Right lobe of liver (tissue), 6 donors: ENCODE measurements around the gene ZNF814. TPM values are rescaled to one million over a fixed set of nuclear protein-coding genes. Genes with fewer than 3 reads are reported as not detected.
A peak's percentile ranks its signal among the peaks of the same experiment; 100 is the strongest.
"Not testable (repeated sequence)": the region's sequence is repeated elsewhere in the genome, so short reads cannot be mapped to it uniquely, and the experiment has no call there.

Experiments used
- ATAC-seq, 4 donors: fragments of 200-7000 bp; cut with Tn5 transposase; one replicate each; pipeline ENCODE4 v1.9.1; 2020; ENCODE audit warnings: mild to moderate bottlenecking in 4 of 4, moderate library complexity in 4 of 4
- DNase-seq, 3 donors: peaks; one replicate each; pipeline ENCODE4 v3.0.0-alpha.2; 2020
- H3K27ac ChIP-seq, 3 donors: fragments of 200-600 bp; one replicate each; pipeline ENCODE4 v1.8.0; 2022
- H3K27me3 ChIP-seq, 2 donors: fragments of 200-600 bp; one replicate each; pipeline ENCODE4 v1.8.0; 2022
- H3K36me3 ChIP-seq, 4 donors: fragments of 200-600 bp; sonication (generic) in 1 of 4; one replicate each; pipeline versions ENCODE4 v1.5.1 to v1.8.0; 2017 to 2022; ENCODE audit warnings: control low read depth in 1 of 4
- H3K4me1 ChIP-seq, 4 donors: fragments of 200-600 bp; sonication (generic) in 1 of 4; one replicate each; pipeline versions ENCODE4 v1.5.1 to v1.8.0; 2017 to 2022; ENCODE audit warnings: control low read depth in 1 of 4
- H3K4me3 ChIP-seq, 3 donors: fragments of 200-600 bp; one replicate each; pipeline ENCODE4 v1.8.0; 2022
- H3K9me3 ChIP-seq, 4 donors: fragments of 200-600 bp; sonication (generic) in 1 of 4; one replicate each; pipeline versions ENCODE4 v1.5.1 to v1.8.0; 2017 to 2022; ENCODE audit warnings: control low read depth in 1 of 4
- CTCF ChIP-seq, 4 donors: fragments of 200-600 bp in 3 of 4; fragments of 450-650 bp in 1 of 4; IDR thresholded peaks; one replicate each; pipeline versions ENCODE4 v1.5.1 to v1.8.0; 2016 to 2022; ENCODE audit warnings: antibody characterized with exemption in 4 of 4, mild to moderate bottlenecking in 2 of 4
- POLR2A ChIP-seq: fragments of 450-650 bp; IDR thresholded peaks from one replicate; pipeline ENCODE4 v1.6.1; 2017; ENCODE audit warnings: antibody characterized with exemption, mild to moderate bottlenecking
- WGBS: methylation state at CpG from one replicate; pipeline ENCODE4 v1.1.6; 2018; ENCODE audit warnings: low coverage, low lambda C conversion rate; ENCODE audit not compliant: insufficient coverage; ENCODE audit errors: missing lambda C conversion rate; 5-methylcytosine and 5-hydroxymethylcytosine counted together
- intact Hi-C, 2 donors: fragments of 100-400 bp; cut with DNase I; formaldehyde crosslinking; loops; one replicate each; pipeline versions ENCODE4 v1.11.2 to v1.14.1; 2022
- total RNA-seq, 6 experiments: library from RNA; depleted of rRNA in 2 of 6; stranded (reverse); fragments of >200 nt in 2 of 6; fragmentation: NEBNext Ultra II Directional in 3 of 6; extraction: Animal tissue kit (Norgen Biotek cat#: 25700) in 3 of 6; gene quantifications; one replicate each; pipeline versions ENCODE4 v1.1.0 to v1.2.4, GENCODE V29; 2016 to 2023
- donor health status: DM: no; HTN: yes; CAD: no.
- donor health status: DM: no; HTN: no; CAD: no.
- donor health status: DM: no; HTN: no; CAD: no.
- donor health status: DM: no; HTN: yes; CAD: no.
- donor health status: DM: no; HTN: yes; CAD: no.

Gene ZNF814
- total RNA-seq, 6 experiments from 2014 or later, result 5.1 to 11.7 (median 8.7) TPM

- DNase-seq, result peak in 1 of 3 donors; percentile 23
- intact Hi-C loops, result no loop called here
- WGBS, result 89% methylated on average over 6 of the region's 7 CpGs
Observed at GRCh38 chr19:57816652-57817051, 72.2 kb downstream of the ZNF814 start.

GRCh38 chr19:57815247-57816075 lies 73.4 kb downstream of the ZNF814 start:
- DNase-seq (peak in 2 of 3 donors; percentile 43 to 61), ATAC-seq (no peak)
- peaks cover 0 to 10% (median 4%) of the 10 kb centered on the region in 4 donors for H3K36me3 ChIP-seq
- H3K4me3 ChIP-seq, result peak overlapping the region; percentile 63 to 92 (median 80)
- no peaks in the 10 kb centered on the region for H3K27me3 ChIP-seq
- TF ChIP-seq CTCF (IDR thresholded peaks at IDR 0.05) (no peak), POLR2A (no peak)
- H3K4me1 ChIP-seq, result peaks cover 0 to 38% (median 5%) of the 10 kb centered on the region in 4 donors
- 76% methylated on average over 7 of the region's 17 CpGs for WGBS
- H3K9me3 ChIP-seq, result no peaks in the 10 kb centered on the region
- H3K27ac ChIP-seq, result peak overlapping the region in 2 of 3 donors; percentile 48 to 72
- intact Hi-C loops, result no loop called here

More at GRCh38 chr19:57816652-57817051, 72.2 kb downstream of the ZNF814 start:
- H3K27me3 ChIP-seq, result no peaks in the 10 kb centered on the region
- peaks cover 0 to 10% (median 4%) of the 10 kb centered on the region in 4 donors for H3K36me3 ChIP-seq
- H3K27ac ChIP-seq, result no peak overlapping the region
- no peaks in the 10 kb centered on the region for H3K9me3 ChIP-seq
- no peak overlapping the region for H3K4me3 ChIP-seq
- TF ChIP-seq CTCF (IDR thresholded peaks at IDR 0.05) (no peak), POLR2A (no peak)
- ATAC-seq, result no peak
- peaks cover 0 to 35% (median 0%) of the 10 kb centered on the region in 4 donors for H3K4me1 ChIP-seq

- under 1% methylated on average over 29 of the region's 50 CpGs for WGBS
- no peaks in the 10 kb centered on the region for H3K27me3 ChIP-seq
- H3K9me3 ChIP-seq, result no peaks in the 10 kb centered on the region
- peak within 1 kb of the TSS; percentile 48 to 72 (median 67) for H3K27ac ChIP-seq
- DNase-seq (peak; percentile 86 to 92 (median 91)), ATAC-seq (peak; percentile 86 to 93 (median 88))
- TF ChIP-seq POLR2A, result peak; percentile 92
- TF ChIP-seq CTCF (IDR thresholded peaks at IDR 0.05), result no peak
- peaks cover 0 to 42% (median 9%) of the 10 kb centered on the region in 4 donors for H3K4me1 ChIP-seq
- intact Hi-C loops, result no loop called here
- peak within 1 kb of the TSS; percentile 63 to 92 (median 80) for H3K4me3 ChIP-seq
- peaks cover 0 to 11% (median 4%) of the 10 kb centered on the region in 4 donors for H3K36me3 ChIP-seq
Observed at GRCh38 chr19:57814505-57815246, 74.2 kb downstream of the ZNF814 start, which contains the start of gene ZNF552. Gene ZNF552, minus strand, starts transcription at chr19:57814913. Its CDS starts 170 bp downstream, at chr19:57814743.

GRCh38 chr19:57813919-57814504 lies 74.8 kb downstream of the ZNF814 start:
- Histone ChIP-seq H3K4me1 (peaks cover 0 to 45% (median 10%) of the 10 kb centered on the region in 4 donors), H3K27me3 (no peaks in the 10 kb centered on the region), H3K9me3 (no peaks in the 10 kb centered on the region), H3K4me3 (peak overlapping the region; percentile 63 to 92 (median 80)), H3K27ac (peak overlapping the region; percentile 48 to 72 (median 67)), H3K36me3 (peaks cover 0 to 18% (median 5%) of the 10 kb centered on the region in 4 donors)
- ATAC-seq (peak; percentile 21 to 35 (median 30)), DNase-seq (peak in 1 of 3 donors; percentile 41)
- intact Hi-C loops, result no loop called here
- TF ChIP-seq POLR2A, result no peak
- no peak for TF ChIP-seq CTCF (IDR thresholded peaks at IDR 0.05)
- 9% methylated on average over 11 of the region's 13 CpGs for WGBS

- intact Hi-C loops, DNase-seq, H3K9me3 ChIP-seq, H3K27me3 ChIP-seq, ATAC-seq: not testable (repeated sequence)
- Histone ChIP-seq H3K27ac (peak overlapping the region in 2 of 3 donors; percentile 48 to 72), H3K4me1 (peaks cover 0 to 45% (median 10%) of the 10 kb centered on the region in 4 donors), H3K4me3 (peak overlapping the region in 2 of 3 donors; percentile 63 to 80), H3K36me3 (peaks cover 0 to 22% (median 7%) of the 10 kb centered on the region in 4 donors)
- WGBS, result 77% methylated on average over 8 of the region's 13 CpGs
Observed at GRCh38 chr19:57812975-57813820, 75.6 kb downstream of the ZNF814 start.
